Activated CD4-positive, CD25-positive, alpha-beta regulatory T cell treated with anti-CD3 and anti-CD28 coated beads, Interleukin-2, amount 50 U/mL, for 16 hours (primary cell): ENCODE measurements around the gene ATP8A2.
"Not testable (repeated sequence)": the region's sequence is repeated elsewhere in the genome, so short reads cannot be mapped to it uniquely, and the experiment has no call there.

Experiments
- DNase-seq: peaks from one replicate; pipeline ENCODE4 v3.0.0-alpha.2; 2020; ENCODE audit warnings: low read depth, low spot score

ATP8A2 gene

DNA sequence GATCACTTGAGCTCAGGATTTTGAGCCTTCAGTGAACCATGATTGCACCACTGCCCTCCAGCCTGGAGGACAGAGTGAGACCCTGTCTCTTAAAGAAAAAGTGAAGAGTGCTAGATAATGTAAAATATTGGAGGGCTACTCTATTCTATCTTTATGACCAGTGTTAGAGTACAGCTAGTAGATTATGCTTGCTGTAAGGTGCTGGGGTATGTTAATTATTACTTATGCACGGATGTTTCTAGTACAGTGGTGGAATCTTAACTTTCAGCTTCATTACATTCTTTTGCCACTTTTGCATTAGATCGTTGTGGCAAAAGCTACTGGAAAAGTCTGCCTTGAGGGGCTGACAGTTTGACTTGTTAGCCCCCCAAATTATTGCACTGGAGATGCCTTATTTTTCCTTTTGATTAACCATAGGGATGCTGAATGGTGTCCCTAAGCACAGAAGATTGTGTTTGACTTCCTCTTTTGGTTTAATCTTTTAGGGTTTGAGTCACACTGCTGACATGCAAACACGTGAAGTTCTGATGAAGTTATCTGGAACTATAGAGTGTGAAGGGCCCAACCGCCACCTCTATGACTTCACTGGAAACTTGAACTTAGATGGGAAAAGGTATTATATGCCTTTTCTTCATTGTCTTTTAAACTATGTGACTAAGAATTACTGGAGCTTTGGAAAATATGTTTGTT, 169.8 kb downstream of the ATP8A2 start:
- DNase-seq: no peak

DNA sequence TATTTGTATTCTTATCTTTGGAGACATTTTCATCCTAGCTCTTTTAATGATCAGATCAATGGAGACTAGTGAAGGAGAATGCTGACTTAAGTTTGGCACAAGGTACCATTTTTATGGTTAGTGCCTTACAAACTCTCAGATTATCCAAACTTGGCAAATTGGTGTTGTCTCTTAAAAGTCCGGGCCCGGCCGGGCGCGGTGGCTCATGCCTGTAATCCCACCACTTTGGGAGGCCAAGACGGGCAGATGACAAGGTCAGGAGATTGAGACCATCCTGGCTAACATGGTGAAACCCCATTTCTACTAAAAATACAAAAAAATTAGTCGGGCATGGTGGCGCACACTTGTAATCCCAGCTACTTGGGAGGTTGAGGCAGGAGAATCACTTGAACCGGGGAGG, 177.2 kb downstream of the ATP8A2 start:
- not testable (repeated sequence) for DNase-seq

DNA sequence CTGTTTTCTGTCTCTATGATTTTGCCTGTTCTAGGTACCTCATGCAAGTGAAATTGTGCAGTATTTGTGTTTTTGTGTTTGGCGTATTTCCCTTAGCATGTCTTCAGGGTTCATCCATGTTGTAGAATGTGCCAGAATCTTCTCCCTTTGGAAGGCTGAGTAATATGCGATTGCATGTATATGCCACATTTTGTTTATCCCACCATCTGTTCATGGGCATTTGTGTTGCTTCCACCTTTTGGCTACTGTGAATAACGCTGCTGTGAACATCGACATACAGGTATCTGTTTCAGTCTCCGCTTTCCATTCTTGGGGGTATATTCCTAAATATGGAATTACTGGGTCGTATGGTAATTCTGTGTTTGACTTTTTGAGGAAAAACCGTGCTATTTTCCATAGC, 190.0 kb downstream of the ATP8A2 start:
- no peak for DNase-seq

DNA sequence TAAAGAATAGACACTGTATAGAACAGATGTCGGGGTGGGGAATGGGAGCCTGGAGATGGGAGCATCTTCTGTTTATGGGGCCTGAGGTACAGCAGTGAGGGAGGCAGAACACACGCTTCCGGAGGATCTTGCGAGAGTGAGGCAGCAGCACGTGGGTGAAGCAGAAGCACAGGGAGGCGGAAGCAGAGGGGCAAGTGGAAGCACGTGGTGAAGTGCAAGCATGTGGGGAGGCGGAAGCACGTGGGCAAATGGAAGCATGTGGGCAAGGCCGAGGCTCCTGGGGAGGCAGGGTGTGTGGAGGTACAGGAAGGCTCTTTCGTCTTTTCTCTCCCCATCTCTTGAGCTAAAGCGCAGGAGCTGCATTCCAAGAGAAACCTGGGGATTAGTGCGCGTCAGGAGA, 198.4 kb downstream of the ATP8A2 start:
- no peak for DNase-seq

DNA sequence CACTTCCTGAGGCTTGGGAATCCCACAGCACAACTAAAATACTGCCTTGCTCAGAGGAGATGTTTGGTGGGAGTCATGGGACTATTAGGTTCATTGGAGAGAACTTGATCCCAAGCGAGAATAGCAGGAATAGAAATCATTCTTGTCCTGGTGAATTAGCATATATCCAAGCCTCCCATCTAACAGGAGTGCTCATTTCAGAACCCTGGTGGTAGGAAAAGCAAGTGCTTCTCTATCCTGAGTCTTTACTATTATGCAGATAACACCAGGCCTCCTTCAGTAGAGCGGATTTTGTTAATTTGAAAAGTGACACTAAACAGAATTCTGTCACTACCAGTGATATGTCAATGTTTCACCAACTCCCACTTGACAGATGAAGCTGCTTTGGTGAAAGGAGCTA, 199.5 kb downstream of the ATP8A2 start:
- DNase-seq: no peak

DNA sequence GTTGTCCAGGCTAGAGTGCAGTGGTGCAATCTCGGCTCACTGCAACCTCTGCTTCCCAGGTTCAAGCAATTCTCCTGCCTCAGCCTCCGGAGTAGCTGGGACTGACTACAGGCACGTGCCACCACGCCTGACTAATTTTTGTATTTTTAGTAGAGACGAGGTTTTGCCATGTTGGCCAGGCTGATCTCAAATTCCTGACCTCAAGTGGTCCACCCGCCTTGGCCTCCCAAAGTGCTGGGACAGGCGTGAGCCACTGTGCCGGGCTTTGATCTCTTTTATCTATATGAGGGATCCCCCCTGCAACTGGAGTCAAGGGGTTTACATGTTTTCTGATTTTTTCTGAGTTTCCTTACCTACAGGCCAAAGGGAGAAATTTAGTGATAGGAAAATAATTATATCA, 200.4 kb downstream of the ATP8A2 start:
- DNase-seq: not testable (repeated sequence)

DNA sequence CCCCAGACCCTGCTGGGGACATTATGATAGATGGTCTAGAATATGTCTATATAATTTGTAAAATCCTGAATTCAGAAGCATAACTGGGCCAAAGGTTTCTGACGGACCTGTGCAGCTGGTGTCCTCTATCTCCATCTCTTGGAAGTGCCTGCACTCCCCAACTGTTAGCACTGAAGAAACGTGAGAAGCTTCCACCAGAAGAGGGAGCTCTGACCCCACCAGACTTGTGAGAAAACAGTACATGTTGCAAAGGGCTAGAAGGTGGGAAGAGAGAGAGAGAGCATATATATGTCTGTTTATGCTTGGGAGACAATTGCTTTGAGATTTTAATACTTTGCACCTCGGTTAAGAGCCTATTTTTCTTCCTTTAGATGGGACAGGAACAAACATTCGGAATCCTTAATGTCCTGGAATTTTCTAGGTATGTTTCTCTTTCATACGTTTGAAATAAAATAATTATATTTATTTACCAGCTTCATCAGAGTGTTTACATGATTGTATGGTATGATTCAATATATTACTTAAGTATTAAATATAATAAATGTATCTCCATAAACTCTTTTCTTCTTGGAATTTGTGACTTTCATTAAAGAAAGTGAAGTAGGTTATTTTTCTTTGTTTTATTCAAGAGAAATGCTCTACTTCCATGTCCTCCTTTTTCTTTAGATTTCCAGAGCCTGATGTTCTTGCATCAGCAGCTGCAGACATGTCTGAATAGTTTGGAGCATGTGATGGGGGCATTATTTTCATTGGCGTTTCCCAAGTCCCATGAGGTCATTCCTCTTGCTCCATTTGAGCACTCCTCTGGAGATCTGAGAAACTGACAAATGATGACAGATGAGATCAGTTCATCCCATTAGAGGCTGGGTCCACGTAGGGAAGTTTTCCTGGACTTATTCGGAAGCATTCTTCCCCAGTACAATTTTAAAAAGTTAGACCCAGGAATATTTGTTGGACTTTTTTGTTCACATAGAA, 202.9 kb downstream of the ATP8A2 start:
- DNase-seq: peak; percentile 44

DNA sequence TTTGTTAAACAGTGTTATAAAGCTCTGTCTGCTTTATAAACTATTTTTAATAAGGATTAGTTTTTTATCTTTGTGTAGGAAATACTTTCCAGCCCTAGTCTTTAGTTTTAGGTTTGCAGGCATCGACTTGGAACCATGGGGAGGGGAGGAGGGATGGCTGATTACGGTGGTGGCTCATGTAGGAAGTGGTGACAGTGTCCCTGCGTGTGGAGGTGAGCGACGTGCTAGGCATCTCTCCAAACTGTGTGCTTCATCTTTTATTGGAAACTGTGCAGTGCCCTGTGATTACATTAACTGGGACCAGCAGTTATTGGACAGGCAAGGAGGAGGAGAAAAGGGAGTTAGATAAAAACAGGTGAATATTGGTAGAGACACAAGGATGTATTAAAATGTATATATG, 203.8 kb downstream of the ATP8A2 start:
- DNase-seq: no peak

DNA sequence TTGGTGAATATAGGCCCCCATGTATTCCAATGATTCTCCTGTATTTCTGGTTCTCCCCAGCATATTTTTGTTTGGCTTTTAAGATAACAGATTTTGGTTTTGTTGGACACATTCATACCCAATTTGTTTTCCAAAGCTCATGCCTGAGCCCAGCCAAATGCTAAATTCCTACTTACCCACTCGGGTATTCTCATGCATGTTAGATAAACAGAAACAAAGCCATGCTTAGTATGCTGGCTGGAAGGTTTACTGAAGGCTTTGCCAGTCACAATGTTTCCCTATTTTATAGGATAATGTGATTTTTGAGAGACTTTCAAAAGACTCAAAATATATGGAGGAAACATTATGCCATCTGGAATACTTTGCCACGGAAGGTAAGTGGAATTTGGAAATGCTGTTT, 206.8 kb downstream of the ATP8A2 start:
- DNase-seq: no peak

DNA sequence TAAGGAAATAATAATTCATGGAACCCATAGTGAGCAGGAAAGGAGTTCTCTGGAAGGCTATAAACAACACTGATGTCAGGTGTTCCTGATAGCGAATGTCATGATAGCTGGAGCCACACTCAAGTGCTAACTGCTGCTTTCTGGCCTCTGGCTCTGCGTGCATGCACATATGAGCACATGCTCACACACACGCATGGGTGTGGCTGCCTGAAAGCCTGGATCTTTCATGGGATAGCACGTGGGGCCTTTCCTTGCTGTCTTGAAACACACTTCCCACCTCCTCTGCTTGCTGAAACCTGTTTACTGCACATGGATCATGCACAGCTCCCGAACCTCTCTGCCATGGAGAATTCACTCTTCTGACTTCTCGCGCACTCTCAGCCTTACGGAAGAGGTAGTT, 207.4 kb downstream of the ATP8A2 start:
- no peak for DNase-seq

DNA sequence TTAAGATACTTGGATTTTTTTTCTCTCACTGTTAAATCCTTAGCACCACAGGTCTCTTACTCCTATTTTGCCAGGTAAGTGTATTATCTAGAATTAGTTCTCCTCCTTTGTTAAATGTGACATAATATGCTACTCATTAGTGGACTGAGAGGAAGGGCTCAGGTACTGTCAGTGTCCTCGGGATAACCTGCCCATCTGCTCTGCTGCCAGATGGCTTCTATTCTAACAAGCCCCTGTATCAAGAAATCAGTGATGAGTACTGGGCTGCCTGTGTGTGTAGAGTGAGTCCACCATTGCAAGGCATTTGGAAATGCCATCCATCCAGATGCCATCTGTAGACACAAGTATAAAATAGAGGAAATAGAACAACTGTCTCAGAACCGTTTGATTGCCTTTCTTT, 209.6 kb downstream of the ATP8A2 start:
- DNase-seq: no peak

DNA sequence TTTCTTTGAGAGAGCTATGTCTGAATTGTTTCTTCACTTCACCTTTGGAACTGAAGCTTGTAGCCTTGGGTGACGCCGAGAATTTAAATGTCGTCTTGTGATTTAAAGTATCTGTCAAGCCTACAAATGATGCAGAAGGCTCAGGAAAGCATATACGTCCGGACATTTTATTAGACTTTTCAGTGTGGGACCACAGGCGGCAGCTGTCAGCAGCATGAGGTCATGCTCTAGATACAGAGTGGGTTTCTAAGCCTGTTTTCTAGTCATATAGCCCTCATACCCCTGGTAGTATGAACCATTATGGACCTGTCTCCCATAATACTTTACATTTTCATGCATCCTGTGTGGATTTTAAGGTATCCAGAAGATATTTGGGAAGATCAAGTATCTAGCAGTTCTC, 212.3 kb downstream of the ATP8A2 start:
- no peak for DNase-seq

DNA sequence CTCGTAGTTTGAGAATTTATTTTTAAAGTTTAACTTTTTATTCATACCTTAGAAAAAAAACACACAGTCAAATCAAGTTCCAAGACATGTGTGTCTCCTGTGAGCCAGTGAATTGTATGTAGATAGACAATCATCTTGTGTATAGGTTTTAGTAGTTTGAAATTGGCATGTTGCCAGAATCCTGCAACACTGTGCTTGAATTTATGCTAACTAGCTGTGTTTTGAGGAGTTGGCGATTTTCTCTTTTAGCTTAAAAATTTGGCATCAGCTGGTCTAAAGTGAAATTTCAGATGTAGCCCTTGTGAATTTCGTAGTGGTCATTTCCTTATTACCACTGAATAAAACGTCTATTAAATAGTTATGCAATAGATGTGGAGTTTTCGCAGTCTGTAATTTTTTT, 213.2 kb downstream of the ATP8A2 start:
- DNase-seq: no peak

DNA sequence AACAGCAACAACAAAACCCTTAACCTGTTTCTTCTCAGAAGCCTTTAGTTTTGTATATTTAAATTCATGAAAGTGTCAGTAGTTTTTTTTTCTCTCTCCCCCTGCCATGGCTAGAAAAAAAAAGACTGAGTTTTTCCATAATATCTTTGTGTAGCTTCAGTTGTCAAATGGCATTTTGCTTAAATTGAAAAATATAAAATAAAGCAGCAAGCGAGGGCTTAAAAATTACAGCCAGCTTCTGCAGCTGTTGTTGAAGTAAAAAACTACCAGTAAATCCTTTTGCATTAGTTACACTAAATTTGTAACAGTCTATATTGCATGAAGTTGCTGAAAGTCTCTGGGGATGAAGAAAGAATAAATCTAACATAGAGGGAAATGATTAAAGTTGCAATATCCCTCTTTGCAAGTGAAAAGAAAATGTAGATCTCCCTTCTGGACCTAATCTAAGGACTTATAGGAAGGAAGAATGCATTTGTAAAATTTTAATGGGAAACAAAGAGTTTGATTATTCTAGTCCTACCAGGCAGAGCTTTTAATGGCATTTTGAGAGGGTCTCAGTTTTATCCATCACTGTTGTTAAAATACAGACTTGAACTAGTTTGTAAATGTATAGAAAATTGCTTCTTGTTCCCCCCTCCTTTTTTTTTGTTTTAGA, 215.7 kb downstream of the ATP8A2 start:
- no peak for DNase-seq

DNA sequence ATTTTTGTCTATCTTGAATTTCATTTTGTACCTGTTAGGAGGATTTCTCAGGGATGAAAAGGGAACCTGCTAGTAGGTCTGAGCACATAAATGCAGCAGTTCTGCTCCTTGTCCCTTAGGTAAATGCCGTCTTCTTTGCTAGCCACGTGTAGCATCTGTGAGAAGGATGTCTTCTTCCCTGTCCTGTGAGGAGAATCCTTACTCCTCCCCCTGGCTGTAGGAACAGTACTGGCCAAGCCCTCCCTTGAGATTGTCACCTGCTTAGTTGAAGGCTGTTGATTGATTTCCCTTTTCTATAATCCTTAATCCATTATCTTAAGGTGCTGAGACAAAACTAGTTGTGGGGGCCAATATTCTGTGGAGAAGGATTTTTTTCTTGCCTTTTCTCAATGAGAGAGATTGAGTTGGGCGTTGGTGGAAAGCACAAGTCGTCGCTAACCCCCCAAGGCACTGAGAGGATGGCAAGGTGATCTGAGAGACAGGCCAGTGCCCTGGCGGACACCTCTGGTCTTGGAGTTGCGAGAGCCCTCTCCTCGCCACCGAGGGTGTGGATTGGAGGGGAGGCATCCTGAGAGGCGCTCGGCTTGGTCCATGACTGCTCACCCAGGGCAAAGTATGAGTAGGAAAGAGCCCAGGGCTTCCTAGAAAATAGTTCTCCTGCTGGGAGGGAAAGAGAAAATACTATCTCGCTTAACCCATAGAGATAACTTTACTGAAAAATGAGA, 216.7 kb downstream of the ATP8A2 start:
- no peak for DNase-seq

DNA sequence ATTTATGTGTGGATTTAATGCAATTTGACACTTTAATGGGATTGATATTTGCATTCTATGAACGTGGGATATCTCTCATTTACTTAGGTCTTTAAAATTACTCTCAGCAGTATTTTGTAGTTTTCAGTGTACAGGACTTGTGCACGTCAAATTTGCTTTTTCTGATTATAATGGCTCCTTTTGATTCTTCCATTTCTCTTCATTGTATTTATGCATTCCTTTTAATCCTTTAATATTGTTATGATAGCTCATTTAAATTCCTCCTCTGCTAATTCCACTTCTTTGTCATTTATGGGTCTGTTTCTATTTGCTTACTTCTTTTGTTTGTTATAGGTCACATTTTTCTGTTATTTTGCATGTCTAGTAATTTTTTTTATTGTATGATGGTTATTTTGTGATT, 226.6 kb downstream of the ATP8A2 start:
- no peak for DNase-seq

DNA sequence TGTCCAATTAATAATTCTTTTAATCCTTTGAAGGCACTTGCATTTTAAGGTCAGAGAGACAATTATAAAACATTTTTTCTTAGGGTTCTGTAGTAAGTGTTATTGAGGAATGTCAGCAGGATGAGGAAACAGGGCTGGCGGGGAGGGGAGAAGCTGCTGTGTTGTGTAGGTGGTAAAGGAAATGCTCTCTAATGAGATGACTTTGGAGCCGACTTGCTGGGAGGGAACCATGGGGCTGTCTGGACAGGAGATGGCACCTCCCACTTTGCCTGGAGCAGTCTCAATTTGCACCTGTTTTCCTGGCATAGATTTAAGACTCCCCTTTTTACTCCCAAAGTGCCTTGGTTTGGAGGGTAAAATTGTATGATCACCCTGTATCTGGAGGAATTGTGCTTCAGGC, 230.4 kb downstream of the ATP8A2 start:
- DNase-seq: no peak

DNA sequence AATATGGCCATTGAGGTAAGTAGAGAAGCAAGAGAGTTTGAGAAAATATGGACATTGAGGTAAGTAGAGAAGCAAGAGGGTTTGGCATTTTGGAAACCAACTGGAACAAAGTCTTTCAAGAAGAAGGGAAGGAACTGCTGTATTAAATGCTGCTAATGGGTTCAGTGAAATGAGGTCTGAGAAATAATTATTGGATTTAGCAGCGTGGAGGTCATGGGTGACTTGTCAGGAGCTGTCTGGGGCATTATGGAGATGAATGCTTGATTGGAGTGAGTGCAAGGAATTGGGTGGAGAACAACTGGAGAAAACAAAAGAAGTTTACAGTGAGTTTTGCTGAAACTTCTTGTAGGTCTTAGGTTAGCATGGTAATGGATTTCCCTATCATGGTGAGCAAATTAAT, 232.3 kb downstream of the ATP8A2 start:
- no peak for DNase-seq

DNA sequence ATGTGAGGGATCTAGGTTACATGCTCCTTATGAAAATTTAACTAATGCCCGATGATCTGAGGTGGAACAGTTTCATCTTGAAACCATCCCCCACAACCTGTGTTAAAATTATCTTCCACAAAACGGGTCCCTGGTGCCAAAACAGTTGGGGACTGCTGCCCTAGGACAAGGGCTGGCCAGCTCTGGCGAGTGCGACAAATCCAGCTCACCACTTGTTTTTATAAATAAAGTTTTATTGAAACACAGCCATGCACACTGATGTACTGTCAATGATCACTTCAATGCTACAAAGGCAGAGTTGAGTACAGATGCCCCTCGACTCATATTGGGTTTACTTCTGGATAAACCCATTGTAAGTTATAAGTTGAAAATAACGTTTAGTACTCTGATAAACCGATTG, 235.3 kb downstream of the ATP8A2 start:
- DNase-seq: no peak

DNA sequence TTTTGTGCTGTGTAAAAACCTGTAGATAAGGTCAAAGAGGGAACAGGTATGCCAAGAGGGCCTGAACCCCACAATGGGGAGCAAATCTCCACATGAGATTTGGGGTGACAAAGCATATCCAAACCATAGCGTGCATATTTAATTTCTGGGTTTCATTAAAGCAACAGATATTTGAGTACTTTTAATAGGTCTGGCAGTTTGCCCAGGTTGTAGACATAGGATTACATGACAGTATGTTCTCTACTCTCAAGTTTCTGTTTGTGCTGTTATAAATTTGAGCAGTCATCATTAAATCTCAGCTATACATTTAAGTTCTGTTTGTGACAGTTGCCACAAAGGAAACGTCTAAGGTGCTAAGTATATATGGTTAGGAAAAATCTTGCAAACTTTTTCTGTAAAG, 236.4 kb downstream of the ATP8A2 start:
- DNase-seq: no peak

DNA sequence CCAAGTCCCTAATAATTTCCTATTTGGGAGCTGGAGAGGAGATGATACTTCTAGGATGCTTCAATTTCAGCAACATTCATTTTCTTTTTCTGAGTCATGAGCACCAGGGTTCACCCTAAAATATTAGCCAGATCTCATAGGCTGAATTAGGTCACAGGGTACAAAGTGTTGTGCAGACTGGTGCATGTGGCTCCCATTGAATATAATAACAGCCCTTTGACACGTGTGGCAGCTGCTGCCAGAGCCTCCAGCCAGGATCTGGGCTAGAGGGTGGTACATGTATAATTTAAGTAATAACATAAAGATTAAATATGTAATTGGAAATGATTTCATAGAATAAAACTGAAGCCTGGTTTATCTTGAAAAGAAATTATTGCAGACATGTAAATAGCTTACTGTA, 244.9 kb downstream of the ATP8A2 start:
- no peak for DNase-seq

DNA sequence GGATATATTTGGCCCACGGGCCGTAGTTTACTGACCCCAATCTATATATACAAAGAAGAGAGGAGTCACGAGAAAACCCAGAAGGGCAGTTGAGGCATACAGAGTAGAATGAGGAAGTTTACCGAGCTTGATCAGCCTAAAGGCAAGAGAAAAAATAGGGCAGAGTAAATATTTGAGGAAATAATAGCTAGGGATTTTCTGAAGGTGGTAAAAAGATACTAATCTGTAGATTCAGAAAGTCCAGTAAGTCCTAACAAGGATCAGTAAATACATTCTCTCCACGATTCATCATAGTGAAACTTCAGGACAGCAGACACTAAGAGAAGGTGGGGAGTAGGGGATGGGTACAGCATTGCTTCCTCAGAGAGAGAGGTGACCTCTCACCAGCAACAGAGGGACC, 248.1 kb downstream of the ATP8A2 start:
- DNase-seq: no peak
